HUDEP-2 (cell line): ENCODE data around the gene KLHDC10.
A peak's percentile ranks its signal among the peaks of the same experiment; 100 is the strongest.
"Not testable (repeated sequence)": the region's sequence is repeated elsewhere in the genome, so short reads cannot be mapped to it uniquely, and the experiment has no call there.

Experiments
- DNase-seq, 76 experiments: peaks; one replicate each; lab custom pipeline; 2025; ENCODE audit not compliant: unreplicated experiment in 76 of 76; lab: John Stamatoyannopoulos, UW

KLHDC10 gene

GRCh38 chr7:130071701-130072622, 1.6 kb downstream of the KLHDC10 start:
- DNase-seq: peak in 67 of 76 experiments; percentile 5 to 82 (median 43)

- DNase-seq: no peak
Observed at GRCh38 chr7:130079846-130080394, 9.6 kb downstream of the KLHDC10 start.

- not testable (repeated sequence) for DNase-seq
Observed at GRCh38 chr7:130083497-130083896, 13.2 kb downstream of the KLHDC10 start.

- peak in 2 of 76 experiments; percentile 19 to 28 for DNase-seq
Observed at GRCh38 chr7:130084037-130084875, 13.9 kb downstream of the KLHDC10 start.

GRCh38 chr7:130085235-130085634, 14.9 kb downstream of the KLHDC10 start:
- DNase-seq: not testable (repeated sequence)

GRCh38 chr7:130086938-130087337, 16.6 kb downstream of the KLHDC10 start:
- DNase-seq: no peak

GRCh38 chr7:130087364-130087763, 17.0 kb downstream of the KLHDC10 start:
- no peak for DNase-seq

GRCh38 chr7:130090745-130091532, 20.6 kb downstream of the KLHDC10 start:
- DNase-seq: no peak

GRCh38 chr7:130091999-130092398, 21.7 kb downstream of the KLHDC10 start:
- no peak for DNase-seq

- no peak for DNase-seq
Observed at GRCh38 chr7:130092598-130092997, 22.3 kb downstream of the KLHDC10 start.

- DNase-seq: no peak
Observed at GRCh38 chr7:130095812-130096211, 25.5 kb downstream of the KLHDC10 start.

GRCh38 chr7:130096243-130096827, 26.0 kb downstream of the KLHDC10 start:
- DNase-seq: peak in 1 of 76 experiments; percentile 9

- no peak for DNase-seq
Observed at GRCh38 chr7:130099331-130099730, 29.0 kb downstream of the KLHDC10 start.

- DNase-seq: no peak
Observed at GRCh38 chr7:130102588-130102987, 32.3 kb downstream of the KLHDC10 start.

GRCh38 chr7:130107949-130108674, 37.8 kb downstream of the KLHDC10 start:
- DNase-seq: no peak

GRCh38 chr7:130108809-130109208, 38.5 kb downstream of the KLHDC10 start:
- DNase-seq: no peak

GRCh38 chr7:130112093-130112492, 41.8 kb downstream of the KLHDC10 start:
- no peak for DNase-seq

- no peak for DNase-seq
Observed at GRCh38 chr7:130112662-130113425, 42.5 kb downstream of the KLHDC10 start.

GRCh38 chr7:130113426-130113805, 43.1 kb downstream of the KLHDC10 start:
- DNase-seq: not testable (repeated sequence)
